SK-N-MC (cell line): Measurements from ENCODE around the gene SERPINA3.

Source experiments
- EZH2 ChIP-seq: fragments of 200-600 bp; sonication (generic); IDR thresholded peaks from one replicate; pipeline ENCODE4 v1.6.1; 2017; ENCODE audit warnings: antibody characterized with exemption
- POLR2AphosphoS5 ChIP-seq: IDR thresholded peaks from 2 replicates; pipeline ENCODE4 v1.6.1; 2012; ENCODE audit warnings: mild to moderate bottlenecking, low read depth, low read length, borderline replicate concordance

GRCh38 chr14:94640721-94641631 lies 28.8 kb downstream of the SERPINA3 start:
- TF ChIP-seq EZH2 (no peak), POLR2AphosphoS5 (no peak)
